Endothelial cell of umbilical vein (primary cell): ENCODE results near the gene COL26A1. TPM values are rescaled to one million over a fixed set of nuclear protein-coding genes. Genes with fewer than 3 reads are reported as not detected.

Experiments used
- BruUV-seq: library from RNA; stranded (reverse); fragments of 400-500 nt; replicated peaks from 2 replicates; lab custom pipeline; 2021; lab: Mats Ljungman, UMichigan
- CTCF ChIA-PET: fragments of 300-600, 350-600 bp; sonication (Branson Sonifier 250); formaldehyde crosslinking; loops from one replicate; lab custom pipeline; 2021; ENCODE audit warnings: antibody characterized with exemption, inconsistent platforms; lab: Charles Lee
- POLR2A ChIA-PET: fragments of 300-600, 350-600 bp; sonication (Branson Sonifier 250); formaldehyde crosslinking; loops from one replicate; lab custom pipeline; 2021; ENCODE audit warnings: antibody characterized with exemption, inconsistent platforms; lab: Charles Lee
- DNase-seq: peaks from one replicate; pipeline ENCODE4 v3.0.0-alpha.2; 2011; ENCODE audit warnings: low read depth, low spot score
- FAIRE-seq: peaks from 2 replicates; lab custom pipeline; 2011; peaks lifted over from hg19 to GRCh38; lab: Jason Lieb, UNC
- H2AFZ ChIP-seq: 2 replicates; pipeline ENCODE4 v1.6.0; 2012; ENCODE audit warnings: low read depth, low read length, control low read depth, inconsistent platforms
- H3K27ac ChIP-seq: 2 replicates; pipeline ENCODE4 v1.5.1; 2011; ENCODE audit warnings: low read depth, mild to moderate bottlenecking, control low read depth, low read length, moderate library complexity; ENCODE audit not compliant: insufficient read depth
- H3K27me3 ChIP-seq, 2 experiments: 2 replicates each; pipeline versions ENCODE4 v1.6.0 to v1.6.1; 2011; ENCODE audit warnings: low read length in 2 of 2, mixed read lengths in 1 of 2; ENCODE audit not compliant: control insufficient read depth in 2 of 2, insufficient read depth in 2 of 2
- H3K36me3 ChIP-seq, 2 experiments: 2 replicates in 1 of 2; 3 replicates in 1 of 2; pipeline ENCODE4 v1.5.1; 2011; ENCODE audit warnings: low read length in 2 of 2, mild to moderate bottlenecking in 1 of 2, moderate library complexity in 1 of 2; ENCODE audit not compliant: control insufficient read depth in 2 of 2, insufficient read depth in 2 of 2; ENCODE audit errors: extremely low read depth in 1 of 2
- H3K4me1 ChIP-seq: 3 replicates; pipeline ENCODE4 v1.5.1; 2011; ENCODE audit warnings: mild to moderate bottlenecking, low read length; ENCODE audit not compliant: control insufficient read depth, insufficient read depth; ENCODE audit errors: extremely low read depth
- H3K4me2 ChIP-seq: 2 replicates; pipeline ENCODE4 v1.6.1; 2011; ENCODE audit warnings: low read length, control low read depth, mixed read lengths; ENCODE audit not compliant: insufficient read depth
- H3K4me3 ChIP-seq, 3 experiments: fragments of 200-600 bp in 1 of 3; sonication (generic), shearing (Covaris generic) in 1 of 3; replicated peaks in 1 of 3; 2 replicates each; pipeline ENCODE4 v1.5.1; 2011 to 2016; ENCODE audit warnings: control low read depth in 3 of 3, low read length in 3 of 3, mild to moderate bottlenecking in 2 of 3, inconsistent platforms in 1 of 3, low read depth in 1 of 3, moderate library complexity in 1 of 3; ENCODE audit not compliant: insufficient read depth in 1 of 3
- H3K79me2 ChIP-seq: 2 replicates; pipeline ENCODE4 v1.6.0; 2012; ENCODE audit warnings: low read length, inconsistent platforms; ENCODE audit not compliant: control insufficient read depth, insufficient read depth
- H3K9ac ChIP-seq: replicated peaks from 2 replicates; pipeline ENCODE3; 2011; ENCODE audit warnings: low read length, control low read depth; ENCODE audit not compliant: insufficient read depth; ENCODE audit errors: extremely low read depth
- H3K9me1 ChIP-seq: replicated peaks from 3 replicates; pipeline ENCODE4 v1.6.0; 2011; ENCODE audit warnings: mild to moderate bottlenecking, low read length; ENCODE audit not compliant: control insufficient read depth, insufficient read depth; ENCODE audit errors: extremely low read depth
- H3K9me3 ChIP-seq: replicated peaks from 2 replicates; pipeline ENCODE4 v1.5.1; 2012; ENCODE audit warnings: low read length, inconsistent platforms; ENCODE audit not compliant: control insufficient read depth, insufficient read depth
- H4K20me1 ChIP-seq: replicated peaks from 2 replicates; pipeline ENCODE3; 2011; ENCODE audit warnings: mild to moderate bottlenecking, low read length; ENCODE audit not compliant: control insufficient read depth, insufficient read depth; ENCODE audit errors: extremely low read depth
- CTCF ChIP-seq, 2 donors: IDR thresholded peaks; 1 replicate in 1 of 2; 2 replicates in 1 of 2; pipeline ENCODE4 v1.5.1; 2011; ENCODE audit warnings: low read length in 2 of 2, mild to moderate bottlenecking in 2 of 2, moderate library complexity in 2 of 2, control low read depth in 1 of 2, inconsistent platforms in 1 of 2, low read depth in 1 of 2; ENCODE audit not compliant: insufficient read depth in 1 of 2; ENCODE audit errors: extremely low read depth in 1 of 2
- EZH2 ChIP-seq: IDR thresholded peaks from 2 replicates; pipeline ENCODE4 v1.6.1; 2012; ENCODE audit warnings: borderline replicate concordance, low read depth, mild to moderate bottlenecking, moderate library complexity, low read length, inconsistent platforms; ENCODE audit not compliant: severe bottlenecking
- FOS ChIP-seq: IDR thresholded peaks from 2 replicates; pipeline ENCODE4 v1.6.1; 2011; ENCODE audit warnings: mild to moderate bottlenecking, low read length, moderate library complexity, borderline replicate concordance; ENCODE audit not compliant: insufficient read depth
- GATA2 ChIP-seq: IDR thresholded peaks from 2 replicates; pipeline ENCODE4 v1.7.0; 2011; ENCODE audit warnings: low read depth, mild to moderate bottlenecking, moderate library complexity, mixed read lengths, low read length; ENCODE audit not compliant: insufficient read length, insufficient read depth
- JUN ChIP-seq: IDR thresholded peaks from 2 replicates; pipeline ENCODE4 v1.6.1; 2011; ENCODE audit warnings: borderline replicate concordance, low read depth; ENCODE audit not compliant: insufficient read length, insufficient read depth
- MAX ChIP-seq: IDR thresholded peaks from 2 replicates; pipeline ENCODE4 v1.6.1; 2011; ENCODE audit not compliant: insufficient read depth, insufficient read length
- MYC ChIP-seq: IDR thresholded peaks from one replicate; pipeline ENCODE4 v1.6.1; 2011; ENCODE audit warnings: mild to moderate bottlenecking, low read depth, low read length
- POLR2A ChIP-seq: IDR thresholded peaks from 2 replicates; pipeline ENCODE4 v1.6.1; 2012; ENCODE audit warnings: low read depth, mild to moderate bottlenecking, control low read depth, low read length
- POLR2AphosphoS5 ChIP-seq: IDR thresholded peaks from 2 replicates; pipeline ENCODE4 v1.6.1; 2012; ENCODE audit warnings: low read depth, mild to moderate bottlenecking, control low read depth, low read length, moderate library complexity; ENCODE audit not compliant: insufficient read depth
- dilution Hi-C: fragments of 300-500 bp; cut with MboI; formaldehyde crosslinking; loops from one replicate; pipeline ENCODE4 v1.15.0; 2019; ENCODE audit warnings: low sequenced_read_pairs; ENCODE audit not compliant: extremely low pct_ligation_motif_present
- intact Hi-C: fragments of 100-400 bp; cut with micrococcal nuclease; formaldehyde crosslinking; loops from one replicate; pipeline ENCODE4 v1.10.0; 2022
- polyA plus RNA-seq, 4 experiments: library from polyadenylated mRNA; depleted of rRNA in 3 of 4; stranded (reverse) in 3 of 4; unstranded in 1 of 4; fragments of >200 nt; gene quantifications; 2 replicates each; pipeline versions ENCODE4 v1.2.1 to v1.2.3, GENCODE V29; 2011 to 2012; ENCODE audit warnings: missing spikeins in 1 of 4
- total RNA-seq: library from RNA; stranded (reverse); gene quantifications from 2 replicates; pipeline ENCODE4 v1.2.3, GENCODE V29; 2021

Gene COL26A1
- total and polyA plus RNA-seq, 2 donors (not counting 3 experiments of a cell fraction or from before 2014, with no cell fraction given), result not detected

GRCh38 chr7:101342892-101343291 lies 19.8 kb upstream of the COL26A1 start:
- dilution Hi-C loops, result no loop called here
- TF ChIP-seq GATA2, result no peak
- TF ChIP-seq POLR2AphosphoS5, result no peak
- TF ChIP-seq FOS, result no peak
- no peak for TF ChIP-seq POLR2A
- TF ChIP-seq MYC, result no peak
- TF ChIP-seq JUN, result no peak
- TF ChIP-seq EZH2, result no peak
- TF ChIP-seq MAX, result no peak
- no peak for TF ChIP-seq CTCF (IDR thresholded peaks at IDR 0.05; ENCODE audit: extremely low read depth in 1 of 2, insufficient read depth in 1 of 2, low read depth in 1 of 2, low read length in 2 of 2)
- Histone ChIP-seq H3K27me3 (no peaks in the 10 kb centered on the region), H4K20me1 (no peaks in the 10 kb centered on the region), H3K9me3 (no peaks in the 10 kb centered on the region), H3K9me1 (no peaks in the 10 kb centered on the region), H3K36me3 (no peaks in the 10 kb centered on the region), H3K79me2 (no peaks in the 10 kb centered on the region), H2AFZ (no peak overlapping the region), H3K4me3 (no peak overlapping the region), H3K4me1 (no peaks in the 10 kb centered on the region), H3K9ac (no peak overlapping the region), H3K4me2 (no peak overlapping the region), H3K27ac (no peak overlapping the region)
- POLR2A ChIA-PET, result no interaction called here
- no peak for DNase-seq
- intact Hi-C loops, result no loop called here
- CTCF ChIA-PET, result interaction anchor here (1.4 kb wide), 1 partner anchor 20 kb away, joined by 5 read pairs; the partner anchor contains the start of gene COL26A1
- BruUV-seq, result no TSS peak
- no peak for FAIRE-seq
